GM18951 (cell line): ENCODE results near the gene CIROP.

Experiments used
- POLR2A ChIP-seq: IDR thresholded peaks from 4 replicates; pipeline ENCODE4 v1.6.1; 2011; ENCODE audit warnings: mild to moderate bottlenecking; ENCODE audit not compliant: insufficient read length, insufficient read depth; ENCODE audit errors: extremely low read depth
- in situ Hi-C: fragments of 300-500 bp; cut with MboI; formaldehyde crosslinking; loops from one replicate; pipeline ENCODE4 v1.12.0; 2022; ENCODE audit warnings: low sequenced_read_pairs, mixed read lengths, inconsistent platforms; ENCODE audit not compliant: unreplicated experiment

The CIROP gene, protein sequence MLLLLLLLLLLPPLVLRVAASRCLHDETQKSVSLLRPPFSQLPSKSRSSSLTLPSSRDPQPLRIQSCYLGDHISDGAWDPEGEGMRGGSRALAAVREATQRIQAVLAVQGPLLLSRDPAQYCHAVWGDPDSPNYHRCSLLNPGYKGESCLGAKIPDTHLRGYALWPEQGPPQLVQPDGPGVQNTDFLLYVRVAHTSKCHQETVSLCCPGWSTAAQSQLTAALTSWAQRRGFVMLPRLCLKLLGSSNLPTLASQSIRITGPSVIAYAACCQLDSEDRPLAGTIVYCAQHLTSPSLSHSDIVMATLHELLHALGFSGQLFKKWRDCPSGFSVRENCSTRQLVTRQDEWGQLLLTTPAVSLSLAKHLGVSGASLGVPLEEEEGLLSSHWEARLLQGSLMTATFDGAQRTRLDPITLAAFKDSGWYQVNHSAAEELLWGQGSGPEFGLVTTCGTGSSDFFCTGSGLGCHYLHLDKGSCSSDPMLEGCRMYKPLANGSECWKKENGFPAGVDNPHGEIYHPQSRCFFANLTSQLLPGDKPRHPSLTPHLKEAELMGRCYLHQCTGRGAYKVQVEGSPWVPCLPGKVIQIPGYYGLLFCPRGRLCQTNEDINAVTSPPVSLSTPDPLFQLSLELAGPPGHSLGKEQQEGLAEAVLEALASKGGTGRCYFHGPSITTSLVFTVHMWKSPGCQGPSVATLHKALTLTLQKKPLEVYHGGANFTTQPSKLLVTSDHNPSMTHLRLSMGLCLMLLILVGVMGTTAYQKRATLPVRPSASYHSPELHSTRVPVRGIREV

DNA sequence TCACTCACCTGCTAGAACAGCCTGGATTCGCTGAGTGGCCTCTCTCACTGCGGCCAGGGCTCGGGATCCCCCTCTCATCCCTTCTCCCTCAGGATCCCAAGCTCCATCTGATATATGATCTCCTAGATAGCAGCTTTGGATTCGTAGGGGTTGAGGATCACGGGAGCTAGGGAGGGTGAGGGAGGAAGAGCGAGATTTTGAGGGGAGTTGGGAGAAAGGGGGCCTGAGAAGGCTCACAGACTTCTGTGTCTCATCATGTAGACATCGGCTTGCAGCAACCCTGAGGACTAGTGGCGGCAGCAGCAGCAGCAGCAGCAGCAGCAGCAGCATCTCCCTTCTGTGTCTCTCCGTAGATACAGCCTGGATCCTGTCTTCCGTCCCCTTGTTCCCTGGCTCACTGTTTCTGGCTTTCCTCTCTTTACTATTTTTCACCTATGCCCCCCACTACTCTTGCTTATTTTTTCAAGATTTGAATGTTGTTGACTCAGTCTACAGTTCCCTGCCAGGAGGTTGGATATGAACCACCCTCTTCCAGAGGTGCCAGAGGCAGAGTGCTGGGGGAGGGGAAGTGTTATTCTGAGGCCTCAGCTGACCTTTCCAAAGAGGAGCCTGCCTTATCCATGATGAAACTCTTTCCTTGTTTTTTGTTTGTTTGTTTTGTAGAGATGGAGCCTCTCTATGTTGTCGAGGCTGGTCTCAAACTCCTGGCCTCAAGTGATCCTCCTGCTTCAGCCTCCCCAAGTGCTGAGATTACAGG lies at the start of gene CIROP:
CIROP (minus strand) TSS at position 399 of the 757 bp plus-strand sequence; CDS start at position 330, 69 bp downstream.
- in situ Hi-C loops: no loop called here
- no peak for TF ChIP-seq POLR2A

DNA sequence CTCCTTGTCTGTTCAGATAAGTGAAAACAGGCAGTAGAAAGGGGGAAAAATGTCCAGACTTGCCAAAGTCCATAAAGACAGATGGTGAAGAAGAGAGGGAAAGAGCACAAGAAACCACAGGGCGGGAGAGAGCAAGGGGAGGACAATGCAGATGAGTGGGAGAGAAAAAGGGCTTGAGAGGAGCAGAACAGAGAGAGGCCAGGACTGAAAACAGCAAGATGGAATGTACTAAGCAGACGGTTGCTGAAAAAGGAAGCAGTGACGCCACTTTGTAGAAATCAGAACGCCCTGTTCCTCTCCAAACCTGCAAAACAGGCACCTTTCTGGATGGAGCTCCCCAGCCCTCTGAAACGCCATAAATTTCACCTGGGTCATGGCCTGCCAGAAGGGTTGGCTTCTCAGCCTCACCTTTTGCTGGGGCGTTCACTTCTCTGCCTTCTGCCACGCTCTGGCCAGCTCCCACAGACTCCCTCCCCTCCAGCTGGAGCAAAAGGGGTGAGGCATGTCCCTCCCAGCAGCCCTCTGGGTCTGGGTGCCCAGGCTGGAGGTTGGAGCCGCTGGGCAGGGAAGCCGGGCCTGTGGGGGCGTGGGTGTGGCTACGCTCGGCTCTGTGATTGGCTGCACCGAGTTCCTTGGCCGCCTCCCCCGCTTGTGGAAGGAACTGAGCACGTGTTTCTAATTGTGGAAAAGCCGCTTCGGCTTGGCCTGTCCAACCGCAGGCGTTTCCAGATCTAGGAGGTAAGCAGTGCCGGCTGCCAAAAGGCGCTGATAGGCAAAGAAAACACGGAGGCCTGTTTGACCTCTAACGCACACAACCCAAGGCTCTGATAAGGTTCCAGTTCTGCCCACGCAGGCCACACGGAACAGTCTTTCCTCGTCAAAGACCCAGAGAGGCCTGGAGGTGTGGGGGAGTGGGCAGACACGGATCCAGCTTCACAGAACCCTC lies 49.3 kb upstream of the CIROP start:
- in situ Hi-C loops: no loop called here
- TF ChIP-seq POLR2A: no peak

DNA sequence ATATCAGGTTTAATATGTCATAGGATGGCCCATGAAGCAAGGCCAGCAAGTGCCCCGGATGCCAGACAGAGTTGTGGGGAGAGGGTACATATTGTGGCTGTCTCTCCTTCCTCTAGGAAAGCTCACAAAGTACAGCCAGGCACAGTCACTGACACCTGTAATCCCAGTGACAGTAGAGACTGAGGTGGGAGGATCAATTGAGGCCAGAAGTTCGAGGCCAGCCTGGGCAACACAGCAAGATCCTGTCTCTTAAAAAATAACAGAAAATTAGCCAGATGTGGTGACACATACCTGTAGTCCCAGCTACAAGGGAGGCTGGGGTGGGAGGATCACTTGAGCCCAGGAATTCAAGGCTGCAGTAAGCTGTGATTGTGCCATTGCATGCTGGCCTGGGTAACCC lies 46.6 kb upstream of the CIROP start:
- TF ChIP-seq POLR2A: no peak
- in situ Hi-C loops: no loop called here

DNA sequence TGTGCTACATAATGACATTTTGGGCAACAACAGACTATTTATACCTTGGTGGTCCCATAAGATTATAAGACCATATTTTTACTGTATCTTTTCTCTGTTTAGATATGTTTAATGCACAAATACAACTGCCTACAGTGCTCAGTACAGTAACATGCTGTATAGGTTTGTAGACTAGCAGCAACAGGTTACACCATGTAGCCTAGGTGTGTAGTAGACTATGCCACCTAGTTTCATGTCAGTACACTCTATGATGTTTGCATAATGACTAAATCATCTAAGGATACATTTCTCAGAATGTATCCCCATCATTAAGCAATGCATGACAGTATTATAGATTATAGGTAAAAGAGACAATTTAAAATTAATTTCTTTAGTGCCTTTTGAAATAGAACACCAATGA lies 45.0 kb upstream of the CIROP start:
- no peak for TF ChIP-seq POLR2A
- in situ Hi-C loops: no loop called here

DNA sequence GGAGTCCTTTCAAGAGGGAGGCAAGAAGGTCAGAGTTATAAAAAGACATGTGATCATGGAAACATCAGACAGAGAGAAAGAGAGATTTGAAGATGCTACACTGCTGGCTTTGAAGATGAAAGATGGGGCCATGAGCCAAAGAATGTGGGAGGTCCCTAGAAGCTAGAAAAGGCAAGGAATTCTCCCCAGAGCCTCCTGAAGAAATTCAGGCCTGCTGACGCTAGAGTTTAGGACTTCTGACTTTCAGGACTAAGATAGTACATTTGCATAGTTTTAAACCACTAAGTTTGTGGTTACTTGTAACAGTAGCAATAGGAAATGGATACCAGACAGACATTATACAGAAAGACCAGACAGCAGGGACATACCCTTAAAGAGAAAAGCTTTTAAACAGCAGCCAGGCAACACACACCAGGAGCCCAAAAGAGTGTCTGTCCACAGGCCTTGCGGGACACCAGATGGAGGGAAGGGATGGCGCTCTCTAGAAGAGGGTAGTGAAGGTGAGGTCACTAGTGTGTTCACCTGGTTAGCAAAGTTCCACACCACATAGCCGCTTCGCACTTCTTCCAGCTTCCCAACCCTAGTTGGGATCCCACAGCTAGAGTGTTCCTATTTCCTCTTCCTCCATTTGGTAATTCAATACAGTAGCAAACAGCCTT lies 43.9 kb upstream of the CIROP start:
- TF ChIP-seq POLR2A: no peak
- in situ Hi-C loops: no loop called here

DNA sequence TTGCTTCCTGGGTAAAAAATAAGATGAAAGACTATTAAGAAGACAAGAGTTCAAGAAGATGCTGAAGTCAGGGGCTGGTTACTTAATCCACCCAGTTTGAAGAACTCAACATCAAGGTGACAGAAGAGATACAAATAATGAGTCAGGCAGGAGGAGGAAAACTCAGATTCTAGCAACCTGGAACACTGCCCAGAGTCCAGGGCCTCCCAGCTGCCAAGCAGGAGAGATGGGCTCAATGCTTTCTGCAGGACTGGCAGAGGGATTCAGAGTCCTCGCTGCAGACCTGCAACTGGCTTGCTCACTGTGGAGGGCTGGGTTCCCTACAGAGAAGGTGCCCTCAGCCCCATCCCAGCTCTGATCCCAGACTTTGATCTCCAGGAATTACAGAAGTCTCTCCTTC lies 42.9 kb upstream of the CIROP start:
- no peak for TF ChIP-seq POLR2A
- in situ Hi-C loops: no loop called here

DNA sequence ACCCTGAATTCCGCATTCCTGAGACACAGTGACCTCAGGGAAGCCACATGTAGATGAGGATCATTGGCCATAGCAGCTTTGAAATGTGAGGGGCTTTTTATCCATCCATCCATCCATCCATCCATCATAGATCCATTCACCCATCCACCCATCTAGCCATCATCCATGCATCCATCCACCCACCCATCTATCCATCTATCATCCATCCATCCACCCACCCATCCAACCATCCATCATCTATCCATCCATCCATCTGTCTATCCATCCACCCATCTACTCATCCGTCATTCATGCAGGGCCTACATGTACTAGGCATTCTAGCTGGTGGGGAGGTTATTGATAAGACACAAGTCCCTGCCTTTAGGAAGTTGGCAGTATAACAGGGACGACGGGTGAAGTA lies 42.2 kb upstream of the CIROP start:
- in situ Hi-C loops: no loop called here
- TF ChIP-seq POLR2A: no peak

DNA sequence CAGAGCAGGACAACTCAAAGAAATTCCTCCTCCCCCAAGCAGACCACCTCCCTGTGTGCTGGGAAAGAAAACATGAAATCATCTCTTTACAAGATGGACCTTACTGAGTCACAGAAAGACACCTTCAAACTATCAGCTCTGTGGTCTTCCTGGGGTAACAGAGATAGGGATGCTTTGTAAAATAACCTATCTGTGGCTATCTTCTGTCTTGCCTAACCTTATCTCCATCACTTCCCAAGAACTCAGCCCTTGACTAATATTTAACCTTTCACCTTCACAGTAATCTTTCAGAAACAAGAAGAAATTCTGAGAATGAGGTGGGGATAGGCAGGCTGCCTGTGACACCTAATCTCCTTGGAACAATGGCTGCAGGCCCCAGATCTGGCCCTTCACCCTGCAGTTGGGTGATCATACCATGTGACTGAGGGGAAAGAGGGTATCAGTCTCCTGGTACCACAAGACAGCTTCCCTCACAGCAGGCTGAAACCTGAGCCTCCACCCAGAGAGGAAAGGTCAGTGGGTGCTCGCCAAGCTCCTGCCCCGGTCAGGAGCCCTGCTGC lies 41.6 kb upstream of the CIROP start:
- no peak for TF ChIP-seq POLR2A
- in situ Hi-C loops: no loop called here

DNA sequence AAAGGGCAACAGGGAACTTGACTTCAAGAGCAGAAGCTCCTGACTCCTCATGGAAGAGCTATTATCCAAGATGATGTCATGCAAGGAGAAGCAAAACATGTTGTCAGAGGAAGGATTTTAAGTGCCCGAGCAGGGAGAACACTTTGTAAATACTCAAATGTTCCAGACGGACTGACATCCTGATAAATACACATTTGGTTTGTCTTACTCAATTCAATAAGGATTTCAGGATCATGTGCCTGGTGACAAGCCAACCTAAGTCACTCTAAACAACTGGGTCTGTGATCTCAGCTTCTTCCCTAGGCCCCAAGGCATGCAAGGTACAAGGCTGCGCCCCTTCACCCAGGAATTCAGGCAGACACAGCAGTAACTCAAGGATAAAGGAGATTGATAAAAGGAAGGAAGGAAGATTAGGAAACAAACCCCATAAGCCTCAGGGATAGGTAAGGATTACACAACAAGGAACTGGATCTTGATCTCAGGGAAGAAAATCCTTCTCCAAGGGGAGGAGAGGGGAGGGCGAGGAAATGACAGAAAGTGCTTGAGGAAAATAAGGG lies 41.1 kb upstream of the CIROP start:
- in situ Hi-C loops: no loop called here

DNA sequence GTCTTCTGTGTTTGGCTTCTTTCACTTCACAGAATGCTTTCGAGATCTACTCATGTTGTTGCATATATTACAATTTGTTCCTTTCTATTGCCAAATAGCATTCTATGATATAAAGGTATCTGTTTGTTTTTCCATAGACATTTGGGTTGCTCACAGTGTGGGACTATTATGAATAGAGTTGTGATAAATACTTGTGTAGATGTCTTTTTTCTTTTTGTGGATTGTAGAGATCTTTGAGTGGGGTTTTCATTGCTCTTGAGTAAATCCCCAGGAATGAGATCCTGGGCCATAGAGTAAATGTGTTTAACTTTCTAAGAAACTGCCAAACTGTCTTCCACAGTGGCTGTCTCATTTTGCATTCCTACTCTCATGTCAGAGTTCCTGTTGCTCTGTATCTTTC lies 39.1 kb upstream of the CIROP start:
- in situ Hi-C loops: no loop called here
- TF ChIP-seq POLR2A: no peak

More for the DNA sequence above, 41.1 kb upstream of the CIROP start:
- no peak for TF ChIP-seq POLR2A

DNA sequence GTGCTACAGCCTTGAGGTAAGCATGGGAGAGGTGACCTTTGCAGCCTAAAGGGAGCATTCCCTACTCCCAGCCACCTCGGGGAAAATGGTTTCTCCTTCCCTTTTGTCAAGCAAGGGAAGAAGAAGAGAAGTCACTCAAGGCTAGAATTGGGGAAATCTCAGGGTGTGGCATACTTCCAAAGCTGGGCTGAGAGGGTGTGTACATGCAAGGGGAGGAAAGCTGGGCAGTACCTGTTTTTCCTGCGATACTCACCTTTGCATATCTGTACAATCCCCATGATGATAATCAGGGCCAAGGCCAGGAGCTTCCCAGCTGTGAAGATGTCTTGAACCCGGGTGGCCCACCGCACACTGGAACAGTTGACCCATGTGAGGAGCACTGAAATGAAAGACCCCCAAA lies 38.0 kb upstream of the CIROP start:
- in situ Hi-C loops: no loop called here
- no peak for TF ChIP-seq POLR2A
